GM10266 (cell line): ENCODE data around the gene TMEM126A.
"Not testable (repeated sequence)": the region's sequence is repeated elsewhere in the genome, so short reads cannot be mapped to it uniquely, and the experiment has no call there.

Experiments used
- DNase-seq: peaks from one replicate; pipeline ENCODE4 v3.0.0; 2012; ENCODE audit errors: extremely low spot score
- TF ChIP-seq, protein P1 (sequence below): IDR thresholded peaks from 2 replicates; pipeline ENCODE4 v1.5.1; 2012; ENCODE audit warnings: mild to moderate bottlenecking, low read depth; ENCODE audit not compliant: control insufficient read depth, insufficient read depth; ENCODE audit errors: missing control alignments

TMEM126A gene

GRCh38 chr11:85643191-85643614 lies 4.6 kb upstream of the TMEM126A start:
- TF ChIP-seq, protein P1, sequence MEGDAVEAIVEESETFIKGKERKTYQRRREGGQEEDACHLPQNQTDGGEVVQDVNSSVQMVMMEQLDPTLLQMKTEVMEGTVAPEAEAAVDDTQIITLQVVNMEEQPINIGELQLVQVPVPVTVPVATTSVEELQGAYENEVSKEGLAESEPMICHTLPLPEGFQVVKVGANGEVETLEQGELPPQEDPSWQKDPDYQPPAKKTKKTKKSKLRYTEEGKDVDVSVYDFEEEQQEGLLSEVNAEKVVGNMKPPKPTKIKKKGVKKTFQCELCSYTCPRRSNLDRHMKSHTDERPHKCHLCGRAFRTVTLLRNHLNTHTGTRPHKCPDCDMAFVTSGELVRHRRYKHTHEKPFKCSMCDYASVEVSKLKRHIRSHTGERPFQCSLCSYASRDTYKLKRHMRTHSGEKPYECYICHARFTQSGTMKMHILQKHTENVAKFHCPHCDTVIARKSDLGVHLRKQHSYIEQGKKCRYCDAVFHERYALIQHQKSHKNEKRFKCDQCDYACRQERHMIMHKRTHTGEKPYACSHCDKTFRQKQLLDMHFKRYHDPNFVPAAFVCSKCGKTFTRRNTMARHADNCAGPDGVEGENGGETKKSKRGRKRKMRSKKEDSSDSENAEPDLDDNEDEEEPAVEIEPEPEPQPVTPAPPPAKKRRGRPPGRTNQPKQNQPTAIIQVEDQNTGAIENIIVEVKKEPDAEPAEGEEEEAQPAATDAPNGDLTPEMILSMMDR: no peak
- no peak for DNase-seq

GRCh38 chr11:85647078-85647477 lies 689 bp upstream of the TMEM126A start:
- no peak for DNase-seq
- TF ChIP-seq, protein P1: no peak

GRCh38 chr11:85651118-85651517 lies 3.4 kb downstream of the TMEM126A start:
- TF ChIP-seq, protein P1: no peak
- no peak for DNase-seq

DNA sequence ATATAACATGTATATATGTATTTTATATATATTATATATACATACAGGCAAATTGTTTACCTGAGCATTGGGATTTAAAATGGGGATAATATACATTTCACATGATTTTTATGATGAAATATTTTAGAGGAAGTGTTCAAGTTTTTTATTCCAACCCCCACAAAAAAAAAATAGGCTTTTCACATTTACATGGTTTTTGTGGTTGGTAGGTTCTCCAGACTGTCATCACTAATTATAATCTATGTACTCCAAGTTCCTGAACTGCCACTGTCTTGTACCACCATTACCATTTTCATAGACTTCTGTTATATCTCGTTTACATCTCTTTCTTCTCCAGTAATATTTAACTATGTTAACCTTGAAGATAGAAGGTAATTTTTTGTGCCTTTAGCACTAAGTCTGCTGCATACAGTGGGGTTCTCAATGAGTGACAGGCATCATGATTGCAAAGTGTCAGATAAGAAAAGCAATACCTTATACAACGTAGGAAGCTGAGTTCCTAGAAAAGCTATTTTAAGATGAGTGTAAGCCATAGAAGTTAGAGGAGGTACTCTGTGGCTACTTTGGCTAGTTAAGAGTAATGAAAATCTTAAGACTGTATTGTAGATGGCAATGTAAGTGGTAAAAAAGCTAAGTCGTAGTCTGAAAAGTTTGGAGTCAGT lies 5.2 kb downstream of the TMEM126A start:
- no peak for DNase-seq
- TF ChIP-seq, protein P1: no peak

DNA sequence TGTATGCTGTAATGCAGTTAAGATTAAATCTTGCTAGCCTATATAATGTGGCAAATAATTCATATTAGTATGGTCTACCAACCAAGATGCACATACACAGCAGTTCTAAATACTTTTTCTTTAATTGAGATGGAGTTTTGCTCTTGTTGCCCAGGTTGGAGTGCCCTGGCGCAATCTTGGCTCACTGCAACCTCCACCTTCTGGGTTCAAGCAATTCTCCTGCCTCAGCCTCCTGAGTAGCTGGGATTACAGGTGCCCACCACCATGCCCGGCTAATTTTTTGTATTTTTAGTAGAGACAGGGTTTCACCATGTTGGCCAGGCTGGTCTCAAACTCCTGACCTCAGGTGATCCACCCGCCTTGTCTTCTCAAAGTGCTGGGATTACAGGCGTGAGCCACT lies 6.6 kb downstream of the TMEM126A start:
- DNase-seq: not testable (repeated sequence)

DNA sequence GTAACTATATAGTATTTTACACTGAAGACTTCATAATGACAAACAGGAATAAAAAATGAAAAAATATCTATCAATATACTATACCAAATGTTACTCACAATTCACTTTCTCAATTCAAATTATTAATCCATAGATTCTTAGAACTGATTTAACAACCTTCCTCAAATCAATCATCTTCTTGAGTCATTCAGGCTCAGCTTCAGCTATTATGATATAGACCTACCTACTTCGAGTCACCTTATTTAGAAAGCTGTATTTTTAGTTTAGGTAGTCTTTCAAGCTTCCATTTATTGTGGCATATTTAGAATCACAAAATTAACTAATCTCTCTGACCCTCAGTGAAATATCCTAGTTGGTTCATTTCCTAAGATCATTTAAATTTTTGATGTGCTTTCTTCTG lies 9.0 kb downstream of the TMEM126A start:
- TF ChIP-seq, protein P1: no peak

GRCh38 chr11:85658180-85658579 lies 10.4 kb downstream of the TMEM126A start:
- no peak for DNase-seq
- TF ChIP-seq, protein P1: no peak

More for the DNA sequence above, 9.0 kb downstream of the TMEM126A start:
- no peak for DNase-seq
